NCI-H82 treated with DMSO at 0.1 percent for 48 hours (cell line): ENCODE results near the gene COX7A2L.

ENCODE experiments used
- DNase-seq: peaks from one replicate; lab custom pipeline; 2025; ENCODE audit not compliant: unreplicated experiment; lab: John Stamatoyannopoulos, UW

The COX7A2L gene

DNA sequence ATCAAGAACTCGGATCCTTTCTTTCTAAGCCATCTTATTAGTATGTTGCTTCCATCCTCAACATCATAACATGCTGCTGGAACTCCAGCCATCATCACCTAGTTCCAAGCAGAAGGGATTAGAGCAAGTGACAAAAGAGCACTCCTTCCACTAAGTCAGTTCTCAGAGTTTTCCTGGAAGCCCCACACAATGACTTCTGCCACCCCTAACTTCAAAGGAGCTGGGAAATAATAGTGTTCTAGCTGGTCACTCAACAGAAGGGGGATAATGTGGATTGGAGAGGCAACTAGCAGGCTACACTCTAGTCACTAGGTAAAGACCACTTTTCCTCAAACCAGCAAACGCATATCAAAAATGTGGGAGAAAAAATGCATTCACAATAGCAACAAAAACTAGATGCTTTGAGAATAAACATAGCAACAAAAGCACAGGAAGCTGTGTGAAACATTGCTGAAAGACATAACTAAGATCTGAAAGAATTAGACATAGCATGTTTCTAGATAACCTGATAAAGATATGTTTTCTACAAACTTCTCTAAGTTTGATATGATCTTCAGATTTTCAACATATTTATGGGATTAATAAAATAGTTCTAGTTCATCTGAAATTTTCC lies 39.5 kb downstream of the COX7A2L start:
- DNase-seq: no peak

GRCh38 chr2:42319265-42319664 lies 41.8 kb downstream of the COX7A2L start:
- no peak for DNase-seq

DNA sequence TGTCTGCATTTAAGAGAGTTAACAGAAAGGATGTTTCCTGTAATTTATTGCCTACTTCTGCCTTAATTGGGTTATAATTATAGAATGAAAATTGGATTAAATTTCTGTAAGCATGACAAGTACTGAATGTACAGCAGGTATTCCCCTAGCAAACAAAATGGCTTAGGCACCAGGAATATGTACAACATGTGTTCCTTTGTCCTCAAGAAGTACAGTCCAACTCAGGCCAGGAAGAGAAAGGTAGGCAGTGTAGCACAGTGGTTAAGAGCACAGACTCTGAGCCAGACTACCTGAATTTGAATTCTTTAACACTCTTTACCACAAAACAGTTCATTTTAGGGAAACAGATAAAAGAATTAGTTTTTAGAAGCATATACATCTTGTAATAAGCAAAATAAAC lies 43.1 kb downstream of the COX7A2L start:
- DNase-seq: no peak

GRCh38 chr2:42317486-42317885 lies 43.5 kb downstream of the COX7A2L start:
- DNase-seq: no peak

- no peak for DNase-seq
Measured at GRCh38 chr2:42316910-42317309, 44.1 kb downstream of the COX7A2L start.

GRCh38 chr2:42315844-42316470 lies 45.1 kb downstream of the COX7A2L start:
- no peak for DNase-seq

GRCh38 chr2:42314892-42315468 lies 46.0 kb downstream of the COX7A2L start:
- no peak for DNase-seq

- DNase-seq: no peak
Measured at GRCh38 chr2:42312106-42312505, 48.9 kb downstream of the COX7A2L start.

- DNase-seq: no peak
Measured at GRCh38 chr2:42310007-42310515, 51.0 kb downstream of the COX7A2L start.

DNA sequence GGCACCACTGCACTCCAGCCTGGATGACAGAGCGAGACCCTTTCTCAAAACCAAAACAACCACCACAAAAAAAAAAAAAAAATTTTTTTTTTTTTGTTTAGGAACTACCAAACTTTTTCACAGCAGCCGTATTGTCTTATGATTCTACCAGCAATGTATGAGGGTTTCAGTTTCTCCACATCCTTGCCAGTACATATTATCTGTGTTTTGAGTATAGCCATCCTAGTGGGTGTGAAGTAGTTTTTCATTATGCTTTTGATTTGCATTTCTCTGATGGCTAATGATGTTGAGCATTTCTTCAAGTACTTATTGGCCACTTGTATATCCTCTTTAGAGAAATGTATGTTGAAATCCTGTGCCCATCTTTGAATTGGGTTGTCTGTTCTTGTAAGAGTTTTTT lies 51.7 kb downstream of the COX7A2L start:
- DNase-seq: no peak

- no peak for DNase-seq
Measured at GRCh38 chr2:42307180-42307579, 53.8 kb downstream of the COX7A2L start.

GRCh38 chr2:42304059-42304713 lies 56.8 kb downstream of the COX7A2L start:
- DNase-seq: no peak

- DNase-seq: no peak
Measured at GRCh38 chr2:42303252-42303651, 57.8 kb downstream of the COX7A2L start.

- DNase-seq: no peak
Measured at GRCh38 chr2:42300527-42300926, 60.5 kb downstream of the COX7A2L start.
